ENCODE results near the gene CEACAM7.

CEACAM7 gene

GRCh38 chr19:41695745-41696144 lies 7.7 kb upstream of the CEACAM7 start:
- TF ChIP-seq CTCF (IDR thresholded peaks at IDR 0.05; ENCODE audit: control insufficient read depth, insufficient read depth, low read depth, low read length, missing control alignments) = no peak
- H3K4me3 ChIP-seq (ENCODE audit: control insufficient read depth, low read depth, low read length) = no peak overlapping the region
- no peak for DNase-seq (ENCODE audit: low read depth)

GRCh38 chr19:41694831-41695635 lies 7.0 kb upstream of the CEACAM7 start:
- DNase-seq (ENCODE audit: low read depth) = no peak
- no peak for TF ChIP-seq CTCF (IDR thresholded peaks at IDR 0.05; ENCODE audit: control insufficient read depth, insufficient read depth, low read depth, low read length, missing control alignments)
- H3K4me3 ChIP-seq (ENCODE audit: control insufficient read depth, low read depth, low read length) = no peak overlapping the region

- H3K4me3 ChIP-seq (ENCODE audit: control insufficient read depth, low read depth, low read length) = no peak overlapping the region
- DNase-seq (ENCODE audit: low read depth) = no peak
- TF ChIP-seq CTCF (IDR thresholded peaks at IDR 0.05; ENCODE audit: control insufficient read depth, insufficient read depth, low read depth, low read length, missing control alignments) = no peak
These were observed 6.1 kb upstream of the CEACAM7 start for GRCh38 chr19:41694196-41694595.

- peak; percentile 64 for TF ChIP-seq CTCF (IDR thresholded peaks at IDR 0.05; ENCODE audit: control insufficient read depth, insufficient read depth, low read depth, low read length, missing control alignments)
These were observed 3.3 kb upstream of the CEACAM7 start for GRCh38 chr19:41691268-41691970.

GRCh38 chr19:41690801-41691065 lies 2.7 kb upstream of the CEACAM7 start:
- no peak overlapping the region for H3K4me3 ChIP-seq (ENCODE audit: control insufficient read depth, low read depth, low read length)
- TF ChIP-seq CTCF (IDR thresholded peaks at IDR 0.05; ENCODE audit: control insufficient read depth, insufficient read depth, low read depth, low read length, missing control alignments) = no peak
- no peak for DNase-seq (ENCODE audit: low read depth)

More at GRCh38 chr19:41691268-41691970, 3.3 kb upstream of the CEACAM7 start:
- no peak overlapping the region for H3K4me3 ChIP-seq (ENCODE audit: control insufficient read depth, low read depth, low read length)
- no peak for DNase-seq (ENCODE audit: low read depth)

GRCh38 chr19:41689993-41690800 lies 2.1 kb upstream of the CEACAM7 start:
- no peak for DNase-seq (ENCODE audit: low read depth)
- no peak for TF ChIP-seq CTCF (IDR thresholded peaks at IDR 0.05; ENCODE audit: control insufficient read depth, insufficient read depth, low read depth, low read length, missing control alignments)
- H3K4me3 ChIP-seq (ENCODE audit: control insufficient read depth, low read depth, low read length) = no peak overlapping the region
